ENCODE results near the gene PHOSPHO1. TPM values are rescaled to one million over a fixed set of nuclear protein-coding genes. Genes with fewer than 3 reads are reported as not detected.

PHOSPHO1 gene
- total and polyA plus RNA-seq, 8 donors: 0.19 to 0.28 (median 0.22) TPM; not detected in 5

DNA sequence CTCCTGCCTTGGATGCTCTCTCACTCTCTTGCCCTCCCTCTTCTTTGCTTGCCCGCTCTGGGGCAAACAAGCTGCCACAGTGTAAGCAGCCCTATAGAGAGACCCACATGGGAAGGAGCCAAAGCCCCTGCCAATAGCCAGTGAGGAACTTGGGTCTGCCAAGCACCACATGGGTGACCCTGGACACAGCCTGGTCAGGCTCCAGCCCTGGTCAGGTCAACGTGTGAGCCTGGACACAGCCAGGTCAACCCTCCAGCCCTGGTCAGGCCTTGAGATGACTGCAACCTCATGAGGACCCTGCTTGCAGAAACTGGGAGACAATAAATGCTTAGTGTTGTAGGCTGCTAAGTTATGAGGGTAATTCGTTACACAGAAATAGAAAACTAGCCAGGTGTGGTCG, 14.3 kb upstream of the PHOSPHO1 start:
- FAIRE-seq (no peak), DNase-seq (no peak), ATAC-seq (no peak)
- Histone ChIP-seq H3K27me3 (no peaks in the 10 kb centered on the region), H3K36me3 (no peaks in the 10 kb centered on the region), H3K27ac (no peak overlapping the region), H3K4me3 (no peak overlapping the region), H3K4me1 (no peaks in the 10 kb centered on the region), H3K9me3 (no peaks in the 10 kb centered on the region)
- TF ChIP-seq, protein P1, sequence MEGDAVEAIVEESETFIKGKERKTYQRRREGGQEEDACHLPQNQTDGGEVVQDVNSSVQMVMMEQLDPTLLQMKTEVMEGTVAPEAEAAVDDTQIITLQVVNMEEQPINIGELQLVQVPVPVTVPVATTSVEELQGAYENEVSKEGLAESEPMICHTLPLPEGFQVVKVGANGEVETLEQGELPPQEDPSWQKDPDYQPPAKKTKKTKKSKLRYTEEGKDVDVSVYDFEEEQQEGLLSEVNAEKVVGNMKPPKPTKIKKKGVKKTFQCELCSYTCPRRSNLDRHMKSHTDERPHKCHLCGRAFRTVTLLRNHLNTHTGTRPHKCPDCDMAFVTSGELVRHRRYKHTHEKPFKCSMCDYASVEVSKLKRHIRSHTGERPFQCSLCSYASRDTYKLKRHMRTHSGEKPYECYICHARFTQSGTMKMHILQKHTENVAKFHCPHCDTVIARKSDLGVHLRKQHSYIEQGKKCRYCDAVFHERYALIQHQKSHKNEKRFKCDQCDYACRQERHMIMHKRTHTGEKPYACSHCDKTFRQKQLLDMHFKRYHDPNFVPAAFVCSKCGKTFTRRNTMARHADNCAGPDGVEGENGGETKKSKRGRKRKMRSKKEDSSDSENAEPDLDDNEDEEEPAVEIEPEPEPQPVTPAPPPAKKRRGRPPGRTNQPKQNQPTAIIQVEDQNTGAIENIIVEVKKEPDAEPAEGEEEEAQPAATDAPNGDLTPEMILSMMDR (IDR thresholded peaks at IDR 0.05): no peak
- intact Hi-C loops (cut with DNase I): no loop called here
- 75 to 77% methylated on average over 4 of the region's 4 CpGs for WGBS, 2 donors

DNA sequence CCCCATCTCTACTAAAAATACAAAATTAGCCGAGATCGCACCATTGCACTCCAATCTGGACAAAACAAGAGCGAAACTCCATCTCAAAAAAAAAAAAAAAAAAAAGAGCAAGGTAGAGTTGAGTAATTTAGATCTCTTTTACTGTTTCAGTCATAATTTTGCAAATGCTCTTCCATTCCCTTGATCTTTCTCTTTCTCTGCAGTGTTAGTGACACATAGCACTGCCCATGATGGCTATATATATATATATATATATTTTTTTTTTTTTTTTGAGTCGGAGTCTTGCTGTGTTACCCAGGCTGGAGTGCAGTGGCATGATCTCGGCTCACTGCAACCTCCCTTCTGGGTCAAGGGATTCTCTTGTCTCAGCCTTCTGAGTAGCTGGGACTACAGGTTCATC, 12.2 kb upstream of the PHOSPHO1 start:
- no peaks in the 10 kb centered on the region for H3K27me3 ChIP-seq
- H3K9me3 ChIP-seq: no peaks in the 10 kb centered on the region
- intact Hi-C loops (cut with DNase I): no loop called here
- 80 to 83% methylated on average over 5 of the region's 5 CpGs for WGBS, 2 donors
- no peak for FAIRE-seq
- no peak overlapping the region for H3K4me3 ChIP-seq
- no peak for ATAC-seq
- H3K36me3 ChIP-seq: no peaks in the 10 kb centered on the region
- no peak for DNase-seq
- TF ChIP-seq, protein P1 (IDR thresholded peaks at IDR 0.05): no peak
- no peak overlapping the region for H3K27ac ChIP-seq
- H3K4me1 ChIP-seq: no peaks in the 10 kb centered on the region

DNA sequence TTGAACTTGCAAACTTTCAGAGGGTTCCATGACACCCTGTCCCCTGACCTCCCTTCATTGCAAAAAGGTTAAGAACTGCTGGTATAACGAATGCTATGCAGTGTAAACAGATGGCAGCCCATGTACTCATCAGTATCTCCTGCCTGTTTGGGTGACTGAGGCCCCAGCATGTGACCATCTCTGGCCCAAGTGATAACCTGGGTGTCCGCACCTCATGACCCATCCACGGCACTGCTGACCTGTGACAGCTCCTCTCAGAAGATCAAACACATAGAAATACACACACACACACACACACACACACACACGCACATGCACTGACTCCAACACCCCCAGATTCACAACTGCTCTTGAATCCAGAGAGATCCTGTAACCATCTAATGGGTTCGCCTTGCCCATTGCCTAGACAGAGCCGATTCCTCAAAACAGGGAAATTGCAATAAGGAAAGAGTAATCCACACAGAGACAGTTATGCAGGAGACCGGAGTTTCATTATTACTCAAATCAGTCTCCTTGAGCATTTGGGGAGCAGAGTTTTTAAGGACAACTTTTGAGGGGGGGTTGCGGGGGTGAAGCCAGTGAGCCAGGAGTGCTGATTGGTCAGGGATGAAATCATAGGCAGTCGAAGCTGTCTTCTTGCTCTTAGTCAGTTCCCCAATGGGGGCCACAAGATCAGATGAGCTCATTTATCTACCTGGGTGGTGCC, 11.3 kb upstream of the PHOSPHO1 start:
- intact Hi-C loops (cut with DNase I): no loop called here
- H3K36me3 ChIP-seq: no peaks in the 10 kb centered on the region
- no peaks in the 10 kb centered on the region for H3K27me3 ChIP-seq
- 66 to 70% methylated on average over 9 of the region's 9 CpGs for WGBS, 2 donors
- FAIRE-seq: no peak
- DNase-seq: no peak
- TF ChIP-seq, protein P1 (IDR thresholded peaks at IDR 0.05): no peak
- H3K4me3 ChIP-seq: no peak overlapping the region
- no peaks in the 10 kb centered on the region for H3K9me3 ChIP-seq
- no peak for ATAC-seq
- H3K27ac ChIP-seq: no peak overlapping the region
- H3K4me1 ChIP-seq: no peaks in the 10 kb centered on the region

DNA sequence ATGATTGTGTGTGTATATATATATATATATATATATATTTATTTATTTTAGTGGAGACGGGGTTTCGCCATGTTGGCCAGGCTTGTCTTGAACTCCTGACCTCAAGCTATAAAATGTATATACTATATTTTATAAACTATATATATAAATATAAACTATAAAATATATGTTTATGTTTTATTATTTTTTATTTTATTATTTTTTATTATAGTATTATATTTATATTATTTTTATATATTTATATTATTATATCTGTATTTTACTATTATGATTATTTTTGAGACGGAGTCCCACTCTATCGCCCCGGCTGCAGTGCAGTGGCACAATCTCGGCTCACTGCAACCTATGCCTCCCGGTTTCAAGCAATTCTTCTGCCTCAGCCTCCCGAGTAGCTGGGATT, 10.5 kb upstream of the PHOSPHO1 start:
- Histone ChIP-seq H3K4me1 (no peaks in the 10 kb centered on the region), H3K9me3 (no peaks in the 10 kb centered on the region), H3K27ac (no peak overlapping the region), H3K27me3 (no peaks in the 10 kb centered on the region), H3K36me3 (no peaks in the 10 kb centered on the region), H3K4me3 (no peak overlapping the region)
- DNase-seq: no peak
- WGBS, 2 donors: 77 to 86% methylated on average over 8 of the region's 8 CpGs
- FAIRE-seq: no peak
- intact Hi-C loops (cut with DNase I): no loop called here
- TF ChIP-seq, protein P1 (IDR thresholded peaks at IDR 0.05): no peak
- no peak for ATAC-seq

DNA sequence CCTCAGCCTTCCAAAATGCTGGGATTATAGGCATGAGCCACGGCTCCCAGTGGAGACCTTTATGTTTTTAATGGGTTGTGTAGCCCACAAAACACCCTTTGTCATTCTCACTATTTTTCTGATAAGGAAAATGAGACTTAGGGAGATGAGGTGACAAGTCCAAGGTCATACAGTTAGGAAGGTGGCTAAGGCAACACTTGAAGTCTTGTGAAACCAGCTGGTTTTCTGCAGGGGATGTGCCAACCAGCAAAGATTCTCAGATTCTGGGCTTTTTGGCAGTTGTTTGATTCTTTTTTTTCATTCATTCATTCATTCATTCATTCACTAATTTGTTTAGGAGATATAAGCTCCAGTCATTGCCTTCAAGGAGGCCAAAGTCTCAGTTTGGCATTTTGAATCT, 10.0 kb upstream of the PHOSPHO1 start:
- H3K27me3 ChIP-seq: no peaks in the 10 kb centered on the region
- 26 to 50% methylated on average over 1 of the region's 1 CpG for WGBS, 2 donors
- H3K4me1 ChIP-seq: no peaks in the 10 kb centered on the region
- H3K36me3 ChIP-seq: no peaks in the 10 kb centered on the region
- no peak for ATAC-seq
- no peak overlapping the region for H3K27ac ChIP-seq
- TF ChIP-seq, protein P1 (IDR thresholded peaks at IDR 0.05): no peak
- no peak overlapping the region for H3K4me3 ChIP-seq
- intact Hi-C loops (cut with DNase I): no loop called here
- no peak for FAIRE-seq
- no peaks in the 10 kb centered on the region for H3K9me3 ChIP-seq
- no peak for DNase-seq

All from pancreas (tissue), 10 donors.